Measurements from ENCODE around the gene KPNA1. TPM values are rescaled to one million over a fixed set of nuclear protein-coding genes. Genes with fewer than 3 reads are reported as not detected.

KPNA1 gene
- total and polyA plus RNA-seq, 2 experiments from 2014 or later, result 19.8 to 30.1 TPM

DNA sequence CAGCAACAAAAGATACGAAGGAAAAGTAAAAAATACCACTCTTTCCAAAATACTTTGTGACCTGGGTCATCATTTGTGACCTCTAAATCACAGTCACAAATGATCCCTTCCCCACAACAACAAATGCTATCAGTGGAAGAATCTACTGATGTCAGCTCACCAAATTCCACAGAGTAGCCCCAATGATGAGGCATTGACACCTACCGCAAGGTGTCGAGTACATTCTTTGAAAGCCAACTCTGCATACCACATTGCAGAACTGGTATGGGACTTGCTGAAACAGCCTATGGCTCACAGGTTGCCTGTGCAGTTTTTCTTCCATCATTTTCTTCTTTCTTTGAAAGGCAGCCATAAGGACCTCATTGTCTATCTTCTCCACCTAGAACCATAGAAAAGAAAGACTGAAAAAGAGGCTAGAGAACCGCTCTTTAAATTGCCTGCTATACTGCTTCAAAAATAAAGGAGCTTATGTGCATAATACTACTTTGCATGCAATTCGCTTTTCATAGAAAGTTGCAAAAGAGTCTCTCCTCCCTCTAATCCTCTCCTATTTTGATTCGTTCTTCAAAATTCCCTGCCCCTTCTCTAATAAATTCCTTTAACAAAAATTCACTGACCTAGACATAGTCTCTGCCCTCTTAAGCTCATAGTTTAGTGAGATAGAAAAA, 21.4 kb upstream of the KPNA1 start (continued):
- TF ChIP-seq, protein P1, sequence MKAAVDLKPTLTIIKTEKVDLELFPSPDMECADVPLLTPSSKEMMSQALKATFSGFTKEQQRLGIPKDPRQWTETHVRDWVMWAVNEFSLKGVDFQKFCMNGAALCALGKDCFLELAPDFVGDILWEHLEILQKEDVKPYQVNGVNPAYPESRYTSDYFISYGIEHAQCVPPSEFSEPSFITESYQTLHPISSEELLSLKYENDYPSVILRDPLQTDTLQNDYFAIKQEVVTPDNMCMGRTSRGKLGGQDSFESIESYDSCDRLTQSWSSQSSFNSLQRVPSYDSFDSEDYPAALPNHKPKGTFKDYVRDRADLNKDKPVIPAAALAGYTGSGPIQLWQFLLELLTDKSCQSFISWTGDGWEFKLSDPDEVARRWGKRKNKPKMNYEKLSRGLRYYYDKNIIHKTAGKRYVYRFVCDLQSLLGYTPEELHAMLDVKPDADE (IDR thresholded peaks at IDR 0.05), result no peak

DNA sequence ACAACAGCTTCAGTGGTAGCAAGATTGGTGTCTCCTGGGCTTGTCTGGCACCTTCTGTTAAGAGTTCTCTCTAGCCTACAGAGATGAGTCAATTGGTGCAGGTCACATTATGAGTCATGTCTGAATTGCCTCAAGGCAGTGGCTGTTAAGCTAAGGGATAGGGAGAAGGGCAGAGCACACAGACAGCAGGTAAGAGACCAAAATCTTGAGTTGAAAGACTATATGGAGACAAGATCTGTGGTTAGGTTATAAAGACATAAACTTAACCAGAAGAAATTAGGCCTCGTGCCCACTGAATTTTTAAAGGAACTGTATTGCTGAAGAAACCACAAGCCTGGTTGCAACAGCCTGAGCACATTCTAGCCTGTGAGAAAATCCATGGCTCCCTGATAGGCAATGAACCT, 19.2 kb upstream of the KPNA1 start:
- H3F3A ChIP-seq (replicated peaks; ENCODE audit: low read depth), result no peaks in the 10 kb centered on the region
- Mint-ChIP-seq H3K4me1 (peaks cover 29% of the 10 kb centered on the region), H3K9me3 (no peaks in the 10 kb centered on the region), H3K36me3 (ENCODE audit: low read depth) (no peaks in the 10 kb centered on the region), H3K27ac (no peak overlapping the region), H3K27me3 (ENCODE audit: insufficient read depth, low read depth, poor library complexity) (peaks cover 10% of the 10 kb centered on the region), H3K4me3 (no peak overlapping the region)
- no peak for TF ChIP-seq STAT1 (IDR thresholded peaks at IDR 0.05; ENCODE audit: unreplicated experiment)
- TF ChIP-seq, protein P2, sequence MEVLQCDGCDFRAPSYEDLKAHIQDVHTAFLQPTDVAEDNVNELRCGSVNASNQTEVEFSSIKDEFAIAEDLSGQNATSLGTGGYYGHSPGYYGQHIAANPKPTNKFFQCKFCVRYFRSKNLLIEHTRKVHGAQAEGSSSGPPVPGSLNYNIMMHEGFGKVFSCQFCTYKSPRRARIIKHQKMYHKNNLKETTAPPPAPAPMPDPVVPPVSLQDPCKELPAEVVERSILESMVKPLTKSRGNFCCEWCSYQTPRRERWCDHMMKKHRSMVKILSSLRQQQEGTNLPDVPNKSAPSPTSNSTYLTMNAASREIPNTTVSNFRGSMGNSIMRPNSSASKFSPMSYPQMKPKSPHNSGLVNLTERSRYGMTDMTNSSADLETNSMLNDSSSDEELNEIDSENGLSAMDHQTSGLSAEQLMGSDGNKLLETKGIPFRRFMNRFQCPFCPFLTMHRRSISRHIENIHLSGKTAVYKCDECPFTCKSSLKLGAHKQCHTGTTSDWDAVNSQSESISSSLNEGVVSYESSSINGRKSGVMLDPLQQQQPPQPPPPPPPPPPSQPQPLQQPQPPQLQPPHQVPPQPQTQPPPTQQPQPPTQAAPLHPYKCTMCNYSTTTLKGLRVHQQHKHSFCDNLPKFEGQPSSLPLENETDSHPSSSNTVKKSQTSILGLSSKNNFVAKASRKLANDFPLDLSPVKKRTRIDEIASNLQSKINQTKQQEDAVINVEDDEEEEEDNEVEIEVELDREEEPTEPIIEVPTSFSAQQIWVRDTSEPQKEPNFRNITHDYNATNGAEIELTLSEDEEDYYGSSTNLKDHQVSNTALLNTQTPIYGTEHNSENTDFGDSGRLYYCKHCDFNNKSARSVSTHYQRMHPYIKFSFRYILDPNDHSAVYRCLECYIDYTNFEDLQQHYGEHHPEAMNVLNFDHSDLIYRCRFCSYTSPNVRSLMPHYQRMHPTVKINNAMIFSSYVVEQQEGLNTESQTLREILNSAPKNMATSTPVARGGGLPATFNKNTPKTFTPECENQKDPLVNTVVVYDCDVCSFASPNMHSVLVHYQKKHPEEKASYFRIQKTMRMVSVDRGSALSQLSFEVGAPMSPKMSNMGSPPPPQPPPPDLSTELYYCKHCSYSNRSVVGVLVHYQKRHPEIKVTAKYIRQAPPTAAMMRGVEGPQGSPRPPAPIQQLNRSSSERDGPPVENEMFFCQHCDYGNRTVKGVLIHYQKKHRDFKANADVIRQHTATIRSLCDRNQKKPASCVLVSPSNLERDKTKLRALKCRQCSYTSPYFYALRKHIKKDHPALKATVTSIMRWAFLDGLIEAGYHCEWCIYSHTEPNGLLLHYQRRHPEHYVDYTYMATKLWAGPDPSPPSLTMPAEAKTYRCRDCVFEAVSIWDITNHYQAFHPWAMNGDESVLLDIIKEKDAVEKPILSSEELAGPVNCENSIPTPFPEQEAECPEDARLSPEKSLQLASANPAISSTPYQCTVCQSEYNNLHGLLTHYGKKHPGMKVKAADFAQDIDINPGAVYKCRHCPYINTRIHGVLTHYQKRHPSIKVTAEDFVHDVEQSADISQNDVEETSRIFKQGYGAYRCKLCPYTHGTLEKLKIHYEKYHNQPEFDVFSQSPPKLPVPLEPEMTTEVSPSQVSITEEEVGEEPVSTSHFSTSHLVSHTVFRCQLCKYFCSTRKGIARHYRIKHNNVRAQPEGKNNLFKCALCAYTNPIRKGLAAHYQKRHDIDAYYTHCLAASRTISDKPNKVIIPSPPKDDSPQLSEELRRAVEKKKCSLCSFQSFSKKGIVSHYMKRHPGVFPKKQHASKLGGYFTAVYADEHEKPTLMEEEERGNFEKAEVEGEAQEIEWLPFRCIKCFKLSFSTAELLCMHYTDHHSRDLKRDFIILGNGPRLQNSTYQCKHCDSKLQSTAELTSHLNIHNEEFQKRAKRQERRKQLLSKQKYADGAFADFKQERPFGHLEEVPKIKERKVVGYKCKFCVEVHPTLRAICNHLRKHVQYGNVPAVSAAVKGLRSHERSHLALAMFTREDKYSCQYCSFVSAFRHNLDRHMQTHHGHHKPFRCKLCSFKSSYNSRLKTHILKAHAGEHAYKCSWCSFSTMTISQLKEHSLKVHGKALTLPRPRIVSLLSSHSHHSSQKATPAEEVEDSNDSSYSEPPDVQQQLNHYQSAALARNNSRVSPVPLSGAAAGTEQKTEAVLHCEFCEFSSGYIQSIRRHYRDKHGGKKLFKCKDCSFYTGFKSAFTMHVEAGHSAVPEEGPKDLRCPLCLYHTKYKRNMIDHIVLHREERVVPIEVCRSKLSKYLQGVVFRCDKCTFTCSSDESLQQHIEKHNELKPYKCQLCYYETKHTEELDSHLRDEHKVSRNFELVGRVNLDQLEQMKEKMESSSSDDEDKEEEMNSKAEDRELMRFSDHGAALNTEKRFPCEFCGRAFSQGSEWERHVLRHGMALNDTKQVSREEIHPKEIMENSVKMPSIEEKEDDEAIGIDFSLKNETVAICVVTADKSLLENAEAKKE (CRISPR knock-in tag; IDR thresholded peaks at IDR 0.05), result no peak
- no peak for TF ChIP-seq JUNB (IDR thresholded peaks at IDR 0.05; ENCODE audit: unreplicated experiment)
- TF ChIP-seq, protein P1 (IDR thresholded peaks at IDR 0.05), result no peak
- TF ChIP-seq ZNF114 (CRISPR knock-in tag; IDR thresholded peaks at IDR 0.05), result no peak
- no peak for TF ChIP-seq NANOG (IDR thresholded peaks at IDR 0.05; ENCODE audit: borderline replicate concordance)
- TF ChIP-seq, protein P3, sequence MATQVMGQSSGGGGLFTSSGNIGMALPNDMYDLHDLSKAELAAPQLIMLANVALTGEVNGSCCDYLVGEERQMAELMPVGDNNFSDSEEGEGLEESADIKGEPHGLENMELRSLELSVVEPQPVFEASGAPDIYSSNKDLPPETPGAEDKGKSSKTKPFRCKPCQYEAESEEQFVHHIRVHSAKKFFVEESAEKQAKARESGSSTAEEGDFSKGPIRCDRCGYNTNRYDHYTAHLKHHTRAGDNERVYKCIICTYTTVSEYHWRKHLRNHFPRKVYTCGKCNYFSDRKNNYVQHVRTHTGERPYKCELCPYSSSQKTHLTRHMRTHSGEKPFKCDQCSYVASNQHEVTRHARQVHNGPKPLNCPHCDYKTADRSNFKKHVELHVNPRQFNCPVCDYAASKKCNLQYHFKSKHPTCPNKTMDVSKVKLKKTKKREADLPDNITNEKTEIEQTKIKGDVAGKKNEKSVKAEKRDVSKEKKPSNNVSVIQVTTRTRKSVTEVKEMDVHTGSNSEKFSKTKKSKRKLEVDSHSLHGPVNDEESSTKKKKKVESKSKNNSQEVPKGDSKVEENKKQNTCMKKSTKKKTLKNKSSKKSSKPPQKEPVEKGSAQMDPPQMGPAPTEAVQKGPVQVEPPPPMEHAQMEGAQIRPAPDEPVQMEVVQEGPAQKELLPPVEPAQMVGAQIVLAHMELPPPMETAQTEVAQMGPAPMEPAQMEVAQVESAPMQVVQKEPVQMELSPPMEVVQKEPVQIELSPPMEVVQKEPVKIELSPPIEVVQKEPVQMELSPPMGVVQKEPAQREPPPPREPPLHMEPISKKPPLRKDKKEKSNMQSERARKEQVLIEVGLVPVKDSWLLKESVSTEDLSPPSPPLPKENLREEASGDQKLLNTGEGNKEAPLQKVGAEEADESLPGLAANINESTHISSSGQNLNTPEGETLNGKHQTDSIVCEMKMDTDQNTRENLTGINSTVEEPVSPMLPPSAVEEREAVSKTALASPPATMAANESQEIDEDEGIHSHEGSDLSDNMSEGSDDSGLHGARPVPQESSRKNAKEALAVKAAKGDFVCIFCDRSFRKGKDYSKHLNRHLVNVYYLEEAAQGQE (IDR thresholded peaks at IDR 0.05; ENCODE audit: unreplicated experiment), result no peak
- no peaks in the 10 kb centered on the region for H3K79me2 ChIP-seq (replicated peaks; ENCODE audit: insufficient read depth)
- no peaks in the 10 kb centered on the region for H3K9me2 ChIP-seq (ENCODE audit: insufficient read depth)
- H3K4me1 ChIP-seq (ENCODE audit: insufficient read depth), result peaks cover 19% of the 10 kb centered on the region
- no peaks in the 10 kb centered on the region for H3K27me3 ChIP-seq (ENCODE audit: insufficient read depth)
- H3K4me2 ChIP-seq, result no peak overlapping the region
- ATAC-seq, result no peak
- no peak overlapping the region for H2AFZ ChIP-seq
- no peaks in the 10 kb centered on the region for H3K36me3 ChIP-seq (ENCODE audit: insufficient read depth)
- H3K4me3 ChIP-seq, result no peak overlapping the region
- no peak overlapping the region for H3K27ac ChIP-seq (ENCODE audit: low read depth)
- DNase-seq (ENCODE audit: low spot score), result no peak
- no peaks in the 10 kb centered on the region for H4K20me1 ChIP-seq (replicated peaks; ENCODE audit: insufficient read depth)

Measured in GM23338 (cell line).